HCT116 (cell line): ENCODE data around the gene SLC50A1. TPM values are rescaled to one million over a fixed set of nuclear protein-coding genes. Genes with fewer than 3 reads are reported as not detected.

Experiments
- ATAC-seq: fragments of 200-7000 bp; cut with Tn5 transposase; 2 replicates; pipeline ENCODE4 v1.9.1; 2020; ENCODE audit warnings: mild to moderate bottlenecking, moderate library complexity
- BruUV-seq: library from RNA; stranded (reverse); fragments of 400-500 nt; replicated peaks from 2 replicates; lab custom pipeline; 2021; lab: Mats Ljungman, UMichigan
- CTCF ChIA-PET: fragments of 300-600 bp; sonication (Branson Sonifier 250); formaldehyde crosslinking; loops from one replicate; lab custom pipeline; 2021; ENCODE audit warnings: antibody characterized with exemption; lab: Charles Lee
- POLR2A ChIA-PET: fragments of 300-600, 350-600 bp; sonication (Branson Sonifier 250); formaldehyde crosslinking; loops from one replicate; lab custom pipeline; 2021; ENCODE audit warnings: antibody characterized with exemption; lab: Charles Lee
- RAD21 ChIA-PET, 2 experiments: fragments of 300-600 bp; sonication (Branson Sonifier 250); formaldehyde crosslinking; loops; one replicate each; lab custom pipeline; 2023; ENCODE audit warnings: low total read pairs in 2 of 2; ENCODE audit not compliant: uncharacterized antibody in 2 of 2, unreplicated experiment in 2 of 2, low non-redundant PET in 1 of 2; lab: Charles Lee
- DNase-seq: peaks from one replicate; pipeline ENCODE4 v3.0.0-alpha.2; 2010; ENCODE audit warnings: low read depth, low spot score
- H2AFZ ChIP-seq: fragments of 200-600 bp; shearing (Covaris generic), sonication (generic); 2 replicates; pipeline ENCODE4 v1.6.1; 2017; ENCODE audit warnings: low read depth, mixed run types, mixed read lengths, antibody characterized with exemption, low read length; ENCODE audit not compliant: poor library complexity, severe bottlenecking
- H3K27ac ChIP-seq: 2 replicates; pipeline ENCODE4 v1.5.1; 2012; ENCODE audit warnings: low read depth, low read length
- H3K27me3 ChIP-seq: fragments of 200-600 bp; sonication (generic); 2 replicates; pipeline ENCODE4 v1.6.1; 2016; ENCODE audit warnings: mixed run types, low read length, mixed read lengths; ENCODE audit not compliant: insufficient read depth
- H3K36me3 ChIP-seq, 2 experiments: fragments of 200-500 bp in 1 of 2; fragments of 200-600 bp in 1 of 2; sonication (Bioruptor generic) in 1 of 2; sonication (generic) in 1 of 2; 2 replicates each; pipeline versions ENCODE4 v1.5.1 to v1.6.1; 2014 to 2016; ENCODE audit warnings: low read length in 2 of 2, inconsistent platforms in 1 of 2, mixed read lengths in 1 of 2, mixed run types in 1 of 2; ENCODE audit not compliant: insufficient read depth in 2 of 2, control insufficient read depth in 1 of 2
- H3K4me1 ChIP-seq, 2 experiments: fragments of 200-600 bp in 1 of 2; sonication (generic) in 1 of 2; 2 replicates each; pipeline versions ENCODE4 v1.5.1 to v1.6.1; 2012 to 2017; ENCODE audit warnings: low read length in 2 of 2, inconsistent platforms in 1 of 2, mild to moderate bottlenecking in 1 of 2, mixed read lengths in 1 of 2, mixed run types in 1 of 2, moderate library complexity in 1 of 2; ENCODE audit not compliant: insufficient read depth in 2 of 2, control insufficient read depth in 1 of 2
- H3K4me2 ChIP-seq: fragments of 200-600 bp; sonication (generic); 2 replicates; pipeline ENCODE4 v1.6.1; 2017; ENCODE audit warnings: mixed run types, low read length, mixed read lengths
- H3K4me3 ChIP-seq, 2 experiments: fragments of 200-600 bp in 1 of 2; sonication (generic) in 1 of 2; replicated peaks in 1 of 2; 2 replicates each; pipeline ENCODE4 v1.5.1; 2011 to 2016; ENCODE audit warnings: low read length in 2 of 2, control low read depth in 1 of 2, low read depth in 1 of 2, mild to moderate bottlenecking in 1 of 2, mixed read lengths in 1 of 2, mixed run types in 1 of 2
- H3K79me2 ChIP-seq: fragments of 200-600 bp; sonication (generic); 2 replicates; pipeline ENCODE4 v1.6.1; 2017; ENCODE audit warnings: mild to moderate bottlenecking, mixed run types, low read length, moderate library complexity, mixed read lengths; ENCODE audit not compliant: insufficient read depth
- H3K9ac ChIP-seq: fragments of 200-600 bp; sonication (generic); 2 replicates; pipeline ENCODE4 v1.6.1; 2016; ENCODE audit warnings: low read length, mixed read lengths
- H3K9me2 ChIP-seq: fragments of 200-600 bp; sonication (generic), shearing (Covaris generic); 2 replicates; pipeline ENCODE4 v1.6.1; 2017; ENCODE audit warnings: mixed run types, mild to moderate bottlenecking, moderate library complexity; ENCODE audit not compliant: insufficient read depth
- H3K9me3 ChIP-seq, 2 experiments: fragments of 200-500 bp in 1 of 2; fragments of 200-600 bp in 1 of 2; sonication (Bioruptor generic) in 1 of 2; sonication (generic) in 1 of 2; 2 replicates each; pipeline ENCODE4 v1.6.1; 2014 to 2017; ENCODE audit warnings: low read length in 2 of 2, mixed read lengths in 2 of 2, inconsistent platforms in 1 of 2, low read depth in 1 of 2, mild to moderate bottlenecking in 1 of 2, mixed run types in 1 of 2, moderate library complexity in 1 of 2; ENCODE audit not compliant: control insufficient read depth in 1 of 2, insufficient read depth in 1 of 2
- H4K20me1 ChIP-seq: fragments of 200-600 bp; sonication (generic), shearing (Covaris generic); 2 replicates; pipeline ENCODE4 v1.6.1; 2017; ENCODE audit warnings: mixed run types, mild to moderate bottlenecking, moderate library complexity; ENCODE audit not compliant: insufficient read depth
- CTCF ChIP-seq, 3 experiments: fragments of 200-600 bp in 1 of 3; sonication (generic) in 1 of 3; IDR thresholded peaks in 2 of 3; conservative IDR thresholded peaks in 1 of 3; 2 replicates each; pipeline ENCODE4 v1.5.1; 2012 to 2017; ENCODE audit warnings: low read depth in 2 of 3, low read length in 2 of 3, antibody characterized with exemption in 1 of 3, borderline replicate concordance in 1 of 3, control low read depth in 1 of 3, mild to moderate bottlenecking in 1 of 3, mixed read lengths in 1 of 3, mixed run types in 1 of 3, moderate library complexity in 1 of 3; ENCODE audit not compliant: insufficient read depth in 1 of 3
- intact Hi-C: fragments of 100-400 bp; cut with micrococcal nuclease; formaldehyde crosslinking; loops from 2 replicates; pipeline ENCODE4 v1.10.0; 2022
- total RNA-seq: library from RNA; stranded (reverse); gene quantifications from one replicate; pipeline ENCODE4 v1.2.1, GENCODE V29; 2021; ENCODE audit not compliant: unreplicated experiment
- TF ChIP-seq, protein P1 (sequence below): IDR thresholded peaks from 2 replicates; pipeline ENCODE4 v1.6.1; 2012; ENCODE audit warnings: low read depth

The SLC50A1 gene
- total RNA-seq, 1 experiment from 2014 or later: 49.9 TPM

GRCh38 chr1:155175927-155176371, 40.3 kb downstream of the SLC50A1 start:
- Histone ChIP-seq H3K36me3 (no peaks in the 10 kb centered on the region; a peak in 1 of 4 replicates), H3K79me2 (peaks cover 21% of the 10 kb centered on the region), H3K4me3 (no peak overlapping the region), H2AFZ (no peak overlapping the region)
- TF ChIP-seq CTCF (IDR thresholded peaks at IDR 0.05 in 2 of 3, conservative IDR thresholded peaks at IDR 0.05 in 1 of 3; ENCODE audit: borderline replicate concordance in 1 of 3, insufficient read depth in 1 of 3, low read depth in 2 of 3, low read length in 2 of 3): peak in 2 of 3 experiments; percentile 18; a peak in 2 of 6 replicates
- TF ChIP-seq, protein P1, sequence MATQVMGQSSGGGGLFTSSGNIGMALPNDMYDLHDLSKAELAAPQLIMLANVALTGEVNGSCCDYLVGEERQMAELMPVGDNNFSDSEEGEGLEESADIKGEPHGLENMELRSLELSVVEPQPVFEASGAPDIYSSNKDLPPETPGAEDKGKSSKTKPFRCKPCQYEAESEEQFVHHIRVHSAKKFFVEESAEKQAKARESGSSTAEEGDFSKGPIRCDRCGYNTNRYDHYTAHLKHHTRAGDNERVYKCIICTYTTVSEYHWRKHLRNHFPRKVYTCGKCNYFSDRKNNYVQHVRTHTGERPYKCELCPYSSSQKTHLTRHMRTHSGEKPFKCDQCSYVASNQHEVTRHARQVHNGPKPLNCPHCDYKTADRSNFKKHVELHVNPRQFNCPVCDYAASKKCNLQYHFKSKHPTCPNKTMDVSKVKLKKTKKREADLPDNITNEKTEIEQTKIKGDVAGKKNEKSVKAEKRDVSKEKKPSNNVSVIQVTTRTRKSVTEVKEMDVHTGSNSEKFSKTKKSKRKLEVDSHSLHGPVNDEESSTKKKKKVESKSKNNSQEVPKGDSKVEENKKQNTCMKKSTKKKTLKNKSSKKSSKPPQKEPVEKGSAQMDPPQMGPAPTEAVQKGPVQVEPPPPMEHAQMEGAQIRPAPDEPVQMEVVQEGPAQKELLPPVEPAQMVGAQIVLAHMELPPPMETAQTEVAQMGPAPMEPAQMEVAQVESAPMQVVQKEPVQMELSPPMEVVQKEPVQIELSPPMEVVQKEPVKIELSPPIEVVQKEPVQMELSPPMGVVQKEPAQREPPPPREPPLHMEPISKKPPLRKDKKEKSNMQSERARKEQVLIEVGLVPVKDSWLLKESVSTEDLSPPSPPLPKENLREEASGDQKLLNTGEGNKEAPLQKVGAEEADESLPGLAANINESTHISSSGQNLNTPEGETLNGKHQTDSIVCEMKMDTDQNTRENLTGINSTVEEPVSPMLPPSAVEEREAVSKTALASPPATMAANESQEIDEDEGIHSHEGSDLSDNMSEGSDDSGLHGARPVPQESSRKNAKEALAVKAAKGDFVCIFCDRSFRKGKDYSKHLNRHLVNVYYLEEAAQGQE: no peak
- TF ChIP-seq, all 23 proteins: peak for 1
- ChIA-PET RAD21 (interaction anchor here in 1 of 2 experiments (0.5 kb wide), 1 partner anchor 17 kb away, joined by 3 read pairs; no protein-coding TSS in a partner anchor), POLR2A (interaction anchor here (1.0 to 2.5 kb wide), 3 partner anchors 18 to 66 kb away, joined by 3 to 15 read pairs (median 4); a partner anchor contains a TSS), CTCF (interaction anchor here (1.0 to 4.6 kb wide), 5 partner anchors 18 to 149 kb away, joined by 3 to 71 read pairs (median 5); no protein-coding TSS in a partner anchor)
- no peak overlapping the region for H3K9ac ChIP-seq
- DNase-seq: no peak
- ATAC-seq: no peak
- peak overlapping the region; percentile 11; the same call in 1 of the 2 replicates for H3K27ac ChIP-seq
- BruUV-seq: no TSS peak
- H3K9me3 ChIP-seq: no peaks in the 10 kb centered on the region
- H3K4me2 ChIP-seq: no peak overlapping the region
- H3K4me1 ChIP-seq: peaks cover 7 to 42% of the 10 kb centered on the region in 2 experiments; a peak in 3 of 4 replicates
- no peaks in the 10 kb centered on the region for H3K27me3 ChIP-seq
- intact Hi-C loops: loop anchor here (2.0 to 10.0 kb wide), 2 partner anchors 149 to 417 kb away; partner anchors contain the start of gene RUSC1
- H3K9me2 ChIP-seq: no peaks in the 10 kb centered on the region
- no peaks in the 10 kb centered on the region for H4K20me1 ChIP-seq
